GM23338 (cell line): ENCODE results near the gene SPEM1. TPM values are rescaled to one million over a fixed set of nuclear protein-coding genes. Genes with fewer than 3 reads are reported as not detected.

Experiments used
- EZH2 ChIP-seq: fragments of 200-600 bp; sonication (generic); IDR thresholded peaks from one replicate; pipeline ENCODE4 v1.8.0; 2017; ENCODE audit warnings: antibody characterized with exemption, mild to moderate bottlenecking, low read depth; ENCODE audit not compliant: unreplicated experiment
- EZH2phosphoT487 ChIP-seq: fragments of 200-600 bp; sonication (generic); IDR thresholded peaks from one replicate; pipeline ENCODE4 v1.8.1; 2018; ENCODE audit warnings: antibody characterized with exemption; ENCODE audit not compliant: unreplicated experiment
- NANOG ChIP-seq: IDR thresholded peaks from 2 replicates; pipeline ENCODE4 v1.6.1; 2016; ENCODE audit warnings: antibody characterized with exemption, borderline replicate concordance
- ZNF114 ChIP-seq: fragments of 250-450 bp; sonication (Bioruptor Pico); IDR thresholded peaks from 2 replicates; pipeline ENCODE4 v1.5.0; 2020; ENCODE audit warnings: mild to moderate bottlenecking, moderate library complexity
- polyA plus RNA-seq: library from polyadenylated mRNA; unstranded; fragments of >200 nt; fragmentation: Nextera tagmentation; extraction: Ambion mirVana; gene quantifications from 2 replicates; pipeline ENCODE4 v1.2.1, GENCODE V29; 2016
- total RNA-seq: library from RNA; depleted of rRNA; stranded (reverse); fragments of >200 nt; shearing (Covaris generic); gene quantifications from 2 replicates; pipeline ENCODE4 v1.2.3, GENCODE V29; 2014
- TF ChIP-seq, protein P1 (sequence below): fragments of 250-450 bp; sonication (Bioruptor Pico); IDR thresholded peaks from 2 replicates; pipeline ENCODE4 v1.5.0; 2020; ENCODE audit warnings: mild to moderate bottlenecking, moderate library complexity
- TF ChIP-seq, protein P2 (sequence below): IDR thresholded peaks from 2 replicates; pipeline ENCODE4 v1.6.1; 2016; ENCODE audit warnings: antibody characterized with exemption
- TF ChIP-seq, protein P3 (sequence below): IDR thresholded peaks from one replicate; pipeline ENCODE4 v1.6.1; 2018; ENCODE audit warnings: antibody characterized with exemption; ENCODE audit not compliant: unreplicated experiment

SPEM1 gene
- total and polyA plus RNA-seq, 2 experiments from 2014 or later: not detected

DNA sequence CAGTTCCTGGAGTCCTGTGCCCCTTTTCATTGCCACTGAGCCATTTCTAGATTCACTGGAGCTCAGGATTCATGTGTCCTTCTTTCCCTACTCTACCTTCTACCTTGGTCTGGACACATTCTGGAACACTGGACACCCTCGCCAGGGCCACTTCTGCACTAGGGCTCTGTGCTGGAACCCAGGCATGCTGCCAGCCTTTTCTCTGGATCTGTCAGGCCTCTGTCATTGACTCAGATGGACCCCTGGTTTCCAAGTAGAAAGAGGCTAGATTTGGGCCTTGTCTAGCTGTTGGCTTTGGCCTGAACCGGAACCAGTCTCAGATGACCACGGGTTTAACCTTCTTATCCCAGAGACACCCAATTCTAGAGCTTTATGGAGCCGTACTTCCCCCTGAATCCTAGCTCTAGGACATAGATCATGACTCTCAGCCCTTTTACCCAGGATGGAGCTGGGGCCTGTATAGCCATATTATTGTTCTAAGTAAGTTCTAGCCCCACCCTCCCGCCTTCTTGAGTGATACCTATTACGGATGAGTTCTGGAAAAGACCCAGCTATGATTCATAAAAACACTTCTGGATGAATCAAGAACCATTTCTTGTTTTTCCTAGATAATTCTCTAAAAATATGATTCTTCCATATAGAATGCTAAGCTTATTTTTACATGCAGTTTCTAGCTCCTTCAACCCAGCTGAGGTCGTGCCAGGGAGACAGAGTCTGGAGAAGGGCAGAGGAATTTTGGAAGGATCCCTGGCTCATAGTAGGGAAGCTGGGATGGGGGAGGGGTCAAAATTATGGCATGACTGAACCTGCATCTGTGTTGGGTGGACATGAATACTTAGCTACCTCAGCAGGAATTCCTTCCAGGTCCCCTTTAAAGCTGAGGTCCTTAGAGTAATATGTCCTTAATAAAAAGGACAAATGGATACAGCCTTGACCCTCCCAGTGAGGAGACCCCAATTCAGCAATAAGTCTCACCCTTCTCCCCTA, 23.7 kb downstream of the SPEM1 start (continued):
- TF ChIP-seq, protein P1, sequence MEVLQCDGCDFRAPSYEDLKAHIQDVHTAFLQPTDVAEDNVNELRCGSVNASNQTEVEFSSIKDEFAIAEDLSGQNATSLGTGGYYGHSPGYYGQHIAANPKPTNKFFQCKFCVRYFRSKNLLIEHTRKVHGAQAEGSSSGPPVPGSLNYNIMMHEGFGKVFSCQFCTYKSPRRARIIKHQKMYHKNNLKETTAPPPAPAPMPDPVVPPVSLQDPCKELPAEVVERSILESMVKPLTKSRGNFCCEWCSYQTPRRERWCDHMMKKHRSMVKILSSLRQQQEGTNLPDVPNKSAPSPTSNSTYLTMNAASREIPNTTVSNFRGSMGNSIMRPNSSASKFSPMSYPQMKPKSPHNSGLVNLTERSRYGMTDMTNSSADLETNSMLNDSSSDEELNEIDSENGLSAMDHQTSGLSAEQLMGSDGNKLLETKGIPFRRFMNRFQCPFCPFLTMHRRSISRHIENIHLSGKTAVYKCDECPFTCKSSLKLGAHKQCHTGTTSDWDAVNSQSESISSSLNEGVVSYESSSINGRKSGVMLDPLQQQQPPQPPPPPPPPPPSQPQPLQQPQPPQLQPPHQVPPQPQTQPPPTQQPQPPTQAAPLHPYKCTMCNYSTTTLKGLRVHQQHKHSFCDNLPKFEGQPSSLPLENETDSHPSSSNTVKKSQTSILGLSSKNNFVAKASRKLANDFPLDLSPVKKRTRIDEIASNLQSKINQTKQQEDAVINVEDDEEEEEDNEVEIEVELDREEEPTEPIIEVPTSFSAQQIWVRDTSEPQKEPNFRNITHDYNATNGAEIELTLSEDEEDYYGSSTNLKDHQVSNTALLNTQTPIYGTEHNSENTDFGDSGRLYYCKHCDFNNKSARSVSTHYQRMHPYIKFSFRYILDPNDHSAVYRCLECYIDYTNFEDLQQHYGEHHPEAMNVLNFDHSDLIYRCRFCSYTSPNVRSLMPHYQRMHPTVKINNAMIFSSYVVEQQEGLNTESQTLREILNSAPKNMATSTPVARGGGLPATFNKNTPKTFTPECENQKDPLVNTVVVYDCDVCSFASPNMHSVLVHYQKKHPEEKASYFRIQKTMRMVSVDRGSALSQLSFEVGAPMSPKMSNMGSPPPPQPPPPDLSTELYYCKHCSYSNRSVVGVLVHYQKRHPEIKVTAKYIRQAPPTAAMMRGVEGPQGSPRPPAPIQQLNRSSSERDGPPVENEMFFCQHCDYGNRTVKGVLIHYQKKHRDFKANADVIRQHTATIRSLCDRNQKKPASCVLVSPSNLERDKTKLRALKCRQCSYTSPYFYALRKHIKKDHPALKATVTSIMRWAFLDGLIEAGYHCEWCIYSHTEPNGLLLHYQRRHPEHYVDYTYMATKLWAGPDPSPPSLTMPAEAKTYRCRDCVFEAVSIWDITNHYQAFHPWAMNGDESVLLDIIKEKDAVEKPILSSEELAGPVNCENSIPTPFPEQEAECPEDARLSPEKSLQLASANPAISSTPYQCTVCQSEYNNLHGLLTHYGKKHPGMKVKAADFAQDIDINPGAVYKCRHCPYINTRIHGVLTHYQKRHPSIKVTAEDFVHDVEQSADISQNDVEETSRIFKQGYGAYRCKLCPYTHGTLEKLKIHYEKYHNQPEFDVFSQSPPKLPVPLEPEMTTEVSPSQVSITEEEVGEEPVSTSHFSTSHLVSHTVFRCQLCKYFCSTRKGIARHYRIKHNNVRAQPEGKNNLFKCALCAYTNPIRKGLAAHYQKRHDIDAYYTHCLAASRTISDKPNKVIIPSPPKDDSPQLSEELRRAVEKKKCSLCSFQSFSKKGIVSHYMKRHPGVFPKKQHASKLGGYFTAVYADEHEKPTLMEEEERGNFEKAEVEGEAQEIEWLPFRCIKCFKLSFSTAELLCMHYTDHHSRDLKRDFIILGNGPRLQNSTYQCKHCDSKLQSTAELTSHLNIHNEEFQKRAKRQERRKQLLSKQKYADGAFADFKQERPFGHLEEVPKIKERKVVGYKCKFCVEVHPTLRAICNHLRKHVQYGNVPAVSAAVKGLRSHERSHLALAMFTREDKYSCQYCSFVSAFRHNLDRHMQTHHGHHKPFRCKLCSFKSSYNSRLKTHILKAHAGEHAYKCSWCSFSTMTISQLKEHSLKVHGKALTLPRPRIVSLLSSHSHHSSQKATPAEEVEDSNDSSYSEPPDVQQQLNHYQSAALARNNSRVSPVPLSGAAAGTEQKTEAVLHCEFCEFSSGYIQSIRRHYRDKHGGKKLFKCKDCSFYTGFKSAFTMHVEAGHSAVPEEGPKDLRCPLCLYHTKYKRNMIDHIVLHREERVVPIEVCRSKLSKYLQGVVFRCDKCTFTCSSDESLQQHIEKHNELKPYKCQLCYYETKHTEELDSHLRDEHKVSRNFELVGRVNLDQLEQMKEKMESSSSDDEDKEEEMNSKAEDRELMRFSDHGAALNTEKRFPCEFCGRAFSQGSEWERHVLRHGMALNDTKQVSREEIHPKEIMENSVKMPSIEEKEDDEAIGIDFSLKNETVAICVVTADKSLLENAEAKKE (CRISPR knock-in tag): no peak
- TF ChIP-seq, protein P2, sequence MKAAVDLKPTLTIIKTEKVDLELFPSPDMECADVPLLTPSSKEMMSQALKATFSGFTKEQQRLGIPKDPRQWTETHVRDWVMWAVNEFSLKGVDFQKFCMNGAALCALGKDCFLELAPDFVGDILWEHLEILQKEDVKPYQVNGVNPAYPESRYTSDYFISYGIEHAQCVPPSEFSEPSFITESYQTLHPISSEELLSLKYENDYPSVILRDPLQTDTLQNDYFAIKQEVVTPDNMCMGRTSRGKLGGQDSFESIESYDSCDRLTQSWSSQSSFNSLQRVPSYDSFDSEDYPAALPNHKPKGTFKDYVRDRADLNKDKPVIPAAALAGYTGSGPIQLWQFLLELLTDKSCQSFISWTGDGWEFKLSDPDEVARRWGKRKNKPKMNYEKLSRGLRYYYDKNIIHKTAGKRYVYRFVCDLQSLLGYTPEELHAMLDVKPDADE: no peak
- TF ChIP-seq, protein P3, sequence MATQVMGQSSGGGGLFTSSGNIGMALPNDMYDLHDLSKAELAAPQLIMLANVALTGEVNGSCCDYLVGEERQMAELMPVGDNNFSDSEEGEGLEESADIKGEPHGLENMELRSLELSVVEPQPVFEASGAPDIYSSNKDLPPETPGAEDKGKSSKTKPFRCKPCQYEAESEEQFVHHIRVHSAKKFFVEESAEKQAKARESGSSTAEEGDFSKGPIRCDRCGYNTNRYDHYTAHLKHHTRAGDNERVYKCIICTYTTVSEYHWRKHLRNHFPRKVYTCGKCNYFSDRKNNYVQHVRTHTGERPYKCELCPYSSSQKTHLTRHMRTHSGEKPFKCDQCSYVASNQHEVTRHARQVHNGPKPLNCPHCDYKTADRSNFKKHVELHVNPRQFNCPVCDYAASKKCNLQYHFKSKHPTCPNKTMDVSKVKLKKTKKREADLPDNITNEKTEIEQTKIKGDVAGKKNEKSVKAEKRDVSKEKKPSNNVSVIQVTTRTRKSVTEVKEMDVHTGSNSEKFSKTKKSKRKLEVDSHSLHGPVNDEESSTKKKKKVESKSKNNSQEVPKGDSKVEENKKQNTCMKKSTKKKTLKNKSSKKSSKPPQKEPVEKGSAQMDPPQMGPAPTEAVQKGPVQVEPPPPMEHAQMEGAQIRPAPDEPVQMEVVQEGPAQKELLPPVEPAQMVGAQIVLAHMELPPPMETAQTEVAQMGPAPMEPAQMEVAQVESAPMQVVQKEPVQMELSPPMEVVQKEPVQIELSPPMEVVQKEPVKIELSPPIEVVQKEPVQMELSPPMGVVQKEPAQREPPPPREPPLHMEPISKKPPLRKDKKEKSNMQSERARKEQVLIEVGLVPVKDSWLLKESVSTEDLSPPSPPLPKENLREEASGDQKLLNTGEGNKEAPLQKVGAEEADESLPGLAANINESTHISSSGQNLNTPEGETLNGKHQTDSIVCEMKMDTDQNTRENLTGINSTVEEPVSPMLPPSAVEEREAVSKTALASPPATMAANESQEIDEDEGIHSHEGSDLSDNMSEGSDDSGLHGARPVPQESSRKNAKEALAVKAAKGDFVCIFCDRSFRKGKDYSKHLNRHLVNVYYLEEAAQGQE: no peak
- no peak for TF ChIP-seq EZH2
- TF ChIP-seq EZH2phosphoT487: no peak
- TF ChIP-seq NANOG: no peak
- no peak for TF ChIP-seq ZNF114 (CRISPR knock-in tag)
